Measurements from ENCODE around the gene RPL27A.

- TF ChIP-seq CTCF (IDR thresholded peaks at IDR 0.05) = no peak
- TF ChIP-seq POLR2A (IDR thresholded peaks at IDR 0.05) = no peak
Observed at GRCh38 chr11:8721609-8722500, 39.3 kb downstream of the RPL27A start.

Measured in lower leg skin (tissue), 3 donors.